T47D (cell line): ENCODE data around the gene SDSL.

ENCODE experiments used
- DNase-seq, 2 experiments: peaks; one replicate each; pipeline versions ENCODE4 v3.0.0 to v3.0.0-alpha.2; 2011 to 2012; ENCODE audit warnings: low read depth in 1 of 2, low spot score in 1 of 2
- JUND ChIP-seq: IDR thresholded peaks from 2 replicates; pipeline ENCODE4 v1.6.1; 2012; ENCODE audit warnings: low read depth
- in situ Hi-C: cut with HindIII; loops from 2 replicates; pipeline ENCODE4 v1.10.0; 2016; ENCODE audit warnings: low sequenced_read_pairs, low pct_unique_long_range_greater_than_20kb

Gene SDSL

DNA sequence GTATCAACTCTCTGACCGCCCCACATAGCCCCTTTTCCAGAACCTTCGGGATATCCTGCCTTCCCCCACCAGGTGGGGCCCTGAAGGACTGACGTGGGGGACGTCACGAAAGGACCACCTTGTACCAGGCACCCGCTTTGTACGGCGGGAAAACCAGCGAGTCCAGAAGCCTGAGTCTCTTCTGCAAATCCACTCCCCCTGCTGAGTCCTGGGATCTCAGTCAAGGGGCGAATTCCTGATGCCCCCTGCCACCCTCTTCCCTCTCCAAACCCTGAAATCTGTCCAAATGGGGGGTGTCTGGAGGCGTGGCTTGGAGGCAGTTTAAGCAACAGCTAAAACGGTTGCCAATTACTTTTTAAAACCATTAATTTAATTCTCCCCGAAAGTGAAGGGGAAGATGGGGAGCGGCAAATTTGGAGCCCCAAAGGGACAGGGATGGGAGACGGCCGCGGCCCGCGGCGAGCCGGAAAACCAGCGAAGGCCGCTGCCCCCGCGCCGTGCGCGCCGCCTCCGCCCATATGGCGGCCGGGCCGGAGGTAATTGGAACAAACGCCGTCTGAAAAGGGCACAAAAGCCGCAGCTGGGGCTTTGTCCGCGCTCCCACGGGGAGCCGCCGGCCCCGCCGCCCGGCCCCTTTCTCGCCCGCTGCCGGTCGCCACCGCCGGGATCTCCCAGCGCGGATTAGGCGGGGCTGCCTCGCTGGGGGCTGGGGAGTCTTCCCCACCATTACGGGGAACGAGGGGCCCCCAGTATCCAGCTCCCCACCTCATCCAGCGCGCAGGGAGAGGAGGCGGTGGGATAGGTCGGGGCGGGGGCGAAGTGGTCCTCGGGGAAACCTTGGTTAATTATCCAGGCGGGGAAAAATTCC, 42.9 kb downstream of the SDSL start:
- in situ Hi-C loops, result no loop called here
- TF ChIP-seq JUND, result no peak
- DNase-seq, result no peak

DNA sequence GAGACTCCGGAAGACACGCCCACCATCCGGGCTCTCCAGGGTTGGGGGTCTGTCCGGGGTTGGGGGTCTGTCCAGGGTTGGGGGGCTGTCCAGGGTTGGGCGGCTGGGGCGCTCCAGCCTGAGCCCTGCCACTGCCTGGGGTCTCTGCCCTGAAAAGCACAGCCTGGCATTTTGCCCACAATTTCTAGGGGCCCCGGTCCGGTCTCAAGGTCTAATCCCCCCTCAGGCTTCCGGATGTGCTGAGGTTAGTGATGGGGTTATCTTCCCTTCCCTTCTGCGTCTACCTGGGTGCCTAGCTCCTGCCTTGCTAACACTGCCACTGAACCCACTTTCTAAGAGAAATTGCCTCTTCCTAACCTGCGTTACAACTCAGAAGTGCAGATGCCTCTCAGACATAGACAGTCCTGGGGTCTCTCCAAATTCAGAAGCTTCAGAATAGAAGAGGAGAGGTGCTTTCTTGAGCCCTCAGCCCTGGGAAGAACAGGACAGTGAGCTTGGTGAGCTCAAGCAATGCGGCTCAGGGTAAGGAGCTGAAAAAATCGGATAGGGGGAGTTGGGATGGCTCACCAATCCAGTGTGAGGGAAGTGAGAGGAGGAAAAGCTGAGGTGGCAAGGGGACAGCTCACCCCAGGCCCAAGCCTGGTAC, 43.8 kb downstream of the SDSL start:
- in situ Hi-C loops, result no loop called here
- DNase-seq, result no peak
- TF ChIP-seq JUND, result no peak

DNA sequence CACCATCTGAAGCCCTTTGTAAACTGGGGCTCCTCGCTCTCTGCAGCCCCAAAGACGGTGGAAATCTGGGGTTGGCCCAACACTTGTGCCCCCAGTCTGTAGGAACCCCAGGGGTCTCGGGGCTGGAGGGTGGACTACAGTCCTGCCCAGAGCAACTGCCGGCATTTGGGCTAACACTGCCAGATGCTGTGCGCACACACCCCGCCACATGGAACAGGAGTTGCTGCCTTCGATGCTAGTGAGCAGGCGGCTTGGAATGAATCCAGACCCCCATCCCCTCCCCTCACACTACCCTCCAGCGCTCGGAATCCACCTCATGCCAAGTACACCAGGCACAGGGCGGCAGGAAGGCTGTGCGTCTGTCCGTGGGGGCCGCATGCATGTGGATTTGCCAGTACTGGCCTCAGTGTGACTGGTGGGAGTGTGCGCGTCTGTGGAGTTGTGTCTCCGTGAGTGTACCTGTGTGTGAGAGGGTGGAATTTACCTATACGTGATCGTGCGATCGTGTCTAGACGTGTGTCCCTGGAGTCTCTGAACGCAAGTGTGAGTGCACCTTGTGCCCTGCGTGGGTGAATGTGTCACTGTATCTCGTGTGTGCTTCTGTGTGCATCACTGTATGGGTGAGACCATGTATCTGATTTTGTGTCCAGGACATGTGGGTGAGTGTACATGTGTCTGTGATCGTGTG, 44.4 kb downstream of the SDSL start:
- in situ Hi-C loops, result no loop called here
- no peak for TF ChIP-seq JUND
- no peak for DNase-seq

DNA sequence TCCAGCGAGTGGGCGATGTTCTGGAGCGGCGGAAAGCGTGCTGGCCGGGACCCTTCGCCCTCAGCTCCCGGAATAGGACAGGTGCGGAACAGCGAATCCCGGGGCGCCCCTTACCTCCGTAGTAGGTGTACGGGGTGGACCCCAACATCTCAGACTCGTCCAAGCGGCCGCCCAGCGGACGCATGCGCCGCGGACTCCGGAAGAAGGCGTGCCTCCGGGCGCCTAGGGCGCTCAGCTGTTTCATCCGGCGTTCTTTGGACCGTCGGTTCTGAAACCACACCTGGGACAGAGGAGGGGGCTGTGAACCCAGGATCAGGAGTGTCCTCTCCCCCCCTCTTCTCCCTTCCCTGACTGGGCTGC, 44.9 kb downstream of the SDSL start:
- TF ChIP-seq JUND, result no peak
- in situ Hi-C loops, result no loop called here

DNA sequence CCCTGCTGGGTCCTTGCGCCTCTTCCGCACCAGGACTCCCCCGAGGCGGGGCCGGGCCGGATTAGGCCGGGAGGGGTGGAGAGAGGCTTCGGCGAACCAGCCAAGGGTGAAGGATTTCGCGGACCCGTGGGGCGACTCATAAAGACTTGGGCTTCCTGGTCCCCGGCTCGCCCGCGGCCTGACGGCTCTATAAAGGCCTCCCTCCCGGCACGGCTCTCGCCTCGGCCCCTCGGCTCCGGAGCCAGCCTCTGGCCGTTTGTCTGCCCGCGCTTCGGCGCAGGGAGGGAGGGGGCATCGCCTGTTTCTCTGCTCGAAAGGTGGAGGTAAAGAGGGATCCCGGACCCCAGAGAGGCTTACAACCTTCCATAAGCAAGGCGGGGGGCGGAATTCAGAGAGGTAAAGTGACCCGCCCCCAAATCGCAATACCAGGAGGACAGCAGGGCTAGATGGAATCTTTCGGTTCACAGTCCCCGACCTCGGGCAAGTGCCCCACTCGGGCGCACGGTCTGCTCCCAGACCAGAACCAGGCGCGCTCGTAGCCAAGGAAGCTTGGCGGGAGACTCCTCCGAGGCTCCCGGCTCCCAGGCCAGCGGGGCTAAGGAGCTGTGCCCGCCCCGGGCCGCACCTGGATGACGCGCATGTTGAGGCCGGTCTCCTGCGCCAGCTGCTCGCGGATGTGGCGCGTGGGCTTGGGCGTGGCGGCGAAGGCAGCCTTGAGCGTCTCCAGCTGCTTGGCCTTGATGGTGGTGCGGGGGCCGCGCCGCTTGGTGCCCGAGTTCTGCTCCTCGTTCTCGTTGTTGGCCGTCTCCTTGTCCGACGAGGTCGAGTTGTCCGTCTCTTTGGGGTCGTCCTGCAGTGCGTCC, 45.6 kb downstream of the SDSL start:
- DNase-seq, result no peak
- in situ Hi-C loops, result no loop called here
- TF ChIP-seq JUND, result no peak

More for the DNA sequence above, 44.9 kb downstream of the SDSL start:
- DNase-seq, result no peak

DNA sequence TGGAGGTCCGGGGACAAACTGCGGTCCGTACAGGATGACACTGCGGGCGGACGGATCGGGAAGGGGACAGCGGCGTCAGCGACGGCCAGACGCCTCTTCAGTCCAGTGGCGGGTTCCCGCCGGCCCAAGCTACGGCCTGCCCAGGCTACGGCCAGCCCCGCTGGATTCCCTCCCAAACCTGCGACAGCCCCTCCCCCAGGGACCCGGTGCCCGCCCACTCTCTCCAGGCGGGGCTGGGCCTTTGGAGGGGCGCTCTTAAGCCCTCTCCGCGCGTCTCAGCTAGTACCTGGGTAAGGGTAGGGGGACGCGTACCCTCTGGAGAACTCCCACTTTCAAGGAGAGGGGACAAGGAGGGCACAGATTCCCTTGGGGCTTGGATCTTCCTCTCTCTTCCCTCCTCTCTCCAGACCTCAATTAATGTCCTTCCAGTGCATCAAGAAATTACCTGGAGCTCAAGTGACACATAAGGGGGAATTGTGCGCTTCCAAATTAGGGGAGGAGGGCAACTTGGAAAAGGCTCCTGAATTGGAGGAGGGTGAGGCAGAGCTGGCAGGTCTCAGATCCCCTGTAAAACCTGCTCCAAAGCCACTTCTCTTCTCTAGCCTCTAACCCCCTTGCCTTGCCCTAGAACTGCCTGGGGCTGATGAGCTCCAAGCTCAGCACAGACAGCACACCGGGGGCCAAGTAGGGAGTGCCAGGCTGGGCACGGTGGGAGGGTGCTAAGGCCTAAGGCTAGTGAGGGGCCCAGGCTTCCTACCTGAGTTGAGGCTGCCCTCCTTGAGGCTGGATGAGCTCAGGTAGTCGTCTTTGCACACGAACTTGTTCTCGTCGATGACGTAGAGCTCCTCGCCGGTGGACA, 46.4 kb downstream of the SDSL start:
- in situ Hi-C loops, result no loop called here
- no peak for DNase-seq
- TF ChIP-seq JUND, result no peak

DNA sequence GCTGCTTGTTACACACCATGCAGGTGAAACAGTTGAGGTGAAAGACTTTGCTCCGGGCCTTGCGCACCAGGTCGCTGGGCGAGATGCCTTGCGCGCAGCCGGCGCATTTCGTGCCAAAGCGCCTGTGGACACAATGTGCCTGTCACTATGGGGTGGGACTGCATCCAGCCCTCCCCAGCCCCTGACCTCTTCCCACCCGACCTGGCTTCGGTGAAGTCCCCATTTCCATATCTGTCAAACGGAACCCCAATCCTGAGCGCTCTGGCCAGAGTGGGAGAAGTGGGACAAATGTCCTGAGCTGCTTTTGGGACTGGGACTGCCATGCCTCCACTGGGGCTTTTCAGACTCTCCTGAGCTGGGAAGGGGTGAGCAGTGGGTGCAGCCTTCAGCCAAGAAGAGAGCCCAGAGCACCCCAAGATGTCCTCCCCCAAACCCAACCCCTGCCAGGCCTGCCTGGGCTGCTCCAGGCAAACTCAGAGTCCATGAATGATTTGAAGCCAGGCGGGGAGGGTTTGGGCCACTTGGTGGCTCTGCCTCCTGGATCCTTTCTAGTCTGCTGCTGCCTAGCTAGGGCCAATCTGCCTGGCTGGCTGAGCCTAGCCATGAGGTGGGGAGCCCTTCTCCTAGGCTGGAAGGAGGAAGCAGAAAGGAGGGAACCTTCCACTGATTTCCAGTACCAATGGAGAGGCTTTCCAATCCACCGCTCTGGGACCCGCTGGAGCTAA, 47.2 kb downstream of the SDSL start:
- TF ChIP-seq JUND, result no peak
- DNase-seq, result no peak
- in situ Hi-C loops, result no loop called here

DNA sequence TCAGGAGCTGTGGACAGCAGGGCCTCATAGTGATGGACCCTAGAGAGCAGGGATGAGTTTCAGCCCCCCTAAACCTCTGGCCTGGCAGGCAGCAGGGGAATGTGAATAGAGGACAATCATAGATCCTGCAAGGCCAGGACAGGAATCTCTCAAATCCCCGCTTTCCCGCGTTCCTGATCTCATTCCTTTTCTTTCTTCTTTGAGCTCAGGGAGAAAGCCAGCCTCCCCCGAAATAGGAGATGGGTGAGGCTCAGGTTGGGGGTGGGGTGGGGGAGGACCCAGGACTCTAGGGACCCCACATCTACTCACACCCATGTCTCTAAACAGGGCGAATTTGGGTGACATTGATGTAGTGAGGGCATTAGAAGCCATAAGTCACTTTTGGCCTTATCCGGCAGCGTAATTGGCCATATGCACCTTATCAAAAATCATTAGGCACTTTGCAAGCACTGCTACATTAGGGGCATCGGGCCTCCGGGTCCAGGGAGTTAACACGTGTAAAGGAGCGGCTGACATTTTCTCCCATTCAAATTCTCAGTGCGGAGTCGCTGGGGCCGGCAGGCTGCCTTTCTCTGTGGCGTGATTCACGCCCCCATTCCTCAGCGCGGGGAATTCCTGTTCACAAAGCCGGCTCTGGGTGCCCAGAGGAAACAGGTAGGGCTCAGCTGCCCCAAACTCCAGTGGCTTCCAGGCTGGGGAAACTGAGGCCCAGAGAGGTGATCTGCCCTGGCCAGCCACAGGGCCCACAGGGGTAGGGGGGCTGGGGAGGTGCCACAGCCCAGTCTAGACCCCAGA, 48.0 kb downstream of the SDSL start:
- TF ChIP-seq JUND, result no peak
- in situ Hi-C loops, result no loop called here
- no peak for DNase-seq

DNA sequence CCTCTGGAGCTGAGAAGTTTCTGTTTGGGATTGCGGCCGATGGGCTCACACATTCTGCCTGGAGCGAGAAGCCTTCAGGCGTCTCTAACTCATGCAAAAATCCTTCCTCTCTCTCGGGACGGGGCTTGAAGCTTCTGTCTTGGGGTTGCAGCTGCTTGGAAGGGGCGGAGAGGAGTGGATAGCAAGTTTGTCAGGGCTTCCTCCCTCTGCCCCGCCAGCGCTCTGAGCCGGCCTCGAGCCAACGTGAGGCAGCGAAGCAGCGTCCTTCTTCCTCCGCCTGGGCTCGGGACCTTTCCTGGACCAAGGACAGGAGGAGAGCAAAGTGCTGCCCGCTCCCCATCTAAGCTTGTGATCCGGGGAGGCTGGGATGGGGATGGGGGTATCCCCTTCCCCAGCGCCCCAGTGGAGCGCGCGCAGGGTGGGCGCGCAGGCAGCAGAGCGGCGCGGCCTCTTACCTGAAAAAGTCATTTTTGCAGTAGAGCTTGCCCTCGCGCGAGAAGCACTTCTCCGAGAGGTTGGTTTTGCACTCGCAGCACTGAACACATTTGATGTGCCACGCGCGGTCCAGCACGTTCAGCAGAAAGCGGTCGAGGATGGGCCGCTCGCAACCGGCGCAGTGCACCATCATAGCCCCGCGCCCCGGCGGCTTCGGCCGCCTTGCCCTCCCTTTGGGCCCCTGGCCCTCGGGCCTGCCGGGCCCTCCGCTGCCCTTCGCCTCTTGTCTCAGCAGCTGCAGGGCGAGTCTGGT, 48.9 kb downstream of the SDSL start:
- DNase-seq, result no peak
- no peak for TF ChIP-seq JUND
- in situ Hi-C loops, result no loop called here
